Cardiac fibroblast (primary cell): Measurements from ENCODE around the gene DNLZ.

Experiments used
- DNase-seq, 2 donors: peaks; one replicate each; pipeline versions ENCODE4 v3.0.0 to v3.0.0-alpha.2; 2010; ENCODE audit warnings: low read depth in 2 of 2
- H3K4me3 ChIP-seq, 2 donors: replicated peaks in 1 of 2; 1 replicate in 1 of 2; 2 replicates in 1 of 2; pipeline ENCODE4 v1.5.1; 2011; ENCODE audit warnings: low read depth in 2 of 2, low read length in 2 of 2, mild to moderate bottlenecking in 2 of 2, moderate library complexity in 1 of 2
- CTCF ChIP-seq: IDR thresholded peaks from one replicate; pipeline ENCODE4 v1.5.1; 2011; ENCODE audit warnings: low read depth, mild to moderate bottlenecking, low read length, inconsistent platforms

The DNLZ gene

GRCh38 chr9:136316896-136317676 lies 46.5 kb downstream of the DNLZ start:
- H3K4me3 ChIP-seq: no peak overlapping the region
- no peak for DNase-seq
- no peak for TF ChIP-seq CTCF

- H3K4me3 ChIP-seq: no peak overlapping the region
- no peak for TF ChIP-seq CTCF
- DNase-seq: no peak
These were observed 47.2 kb downstream of the DNLZ start for GRCh38 chr9:136316271-136316751.

- no peak for TF ChIP-seq CTCF
- no peak for DNase-seq
- H3K4me3 ChIP-seq: no peak overlapping the region
These were observed 48.6 kb downstream of the DNLZ start for GRCh38 chr9:136314944-136315343.

- no peak for TF ChIP-seq CTCF
- no peak overlapping the region for H3K4me3 ChIP-seq
- no peak for DNase-seq
These were observed 49.5 kb downstream of the DNLZ start for GRCh38 chr9:136314056-136314416.

- no peak overlapping the region for H3K4me3 ChIP-seq
- DNase-seq: no peak
- no peak for TF ChIP-seq CTCF
These were observed 50.2 kb downstream of the DNLZ start for GRCh38 chr9:136313111-136314055.

GRCh38 chr9:136312436-136312835 lies 51.1 kb downstream of the DNLZ start:
- peak; percentile 41 for TF ChIP-seq CTCF
- peak; percentile 34 to 53 for DNase-seq
- no peak overlapping the region for H3K4me3 ChIP-seq
